SK-N-MC (cell line): ENCODE results near the gene ULK3.

ENCODE experiments used
- EZH2 ChIP-seq: fragments of 200-600 bp; sonication (generic); IDR thresholded peaks from one replicate; pipeline ENCODE4 v1.6.1; 2017; ENCODE audit warnings: antibody characterized with exemption
- POLR2AphosphoS5 ChIP-seq: IDR thresholded peaks from 2 replicates; pipeline ENCODE4 v1.6.1; 2012; ENCODE audit warnings: mild to moderate bottlenecking, low read depth, low read length, borderline replicate concordance

DNA sequence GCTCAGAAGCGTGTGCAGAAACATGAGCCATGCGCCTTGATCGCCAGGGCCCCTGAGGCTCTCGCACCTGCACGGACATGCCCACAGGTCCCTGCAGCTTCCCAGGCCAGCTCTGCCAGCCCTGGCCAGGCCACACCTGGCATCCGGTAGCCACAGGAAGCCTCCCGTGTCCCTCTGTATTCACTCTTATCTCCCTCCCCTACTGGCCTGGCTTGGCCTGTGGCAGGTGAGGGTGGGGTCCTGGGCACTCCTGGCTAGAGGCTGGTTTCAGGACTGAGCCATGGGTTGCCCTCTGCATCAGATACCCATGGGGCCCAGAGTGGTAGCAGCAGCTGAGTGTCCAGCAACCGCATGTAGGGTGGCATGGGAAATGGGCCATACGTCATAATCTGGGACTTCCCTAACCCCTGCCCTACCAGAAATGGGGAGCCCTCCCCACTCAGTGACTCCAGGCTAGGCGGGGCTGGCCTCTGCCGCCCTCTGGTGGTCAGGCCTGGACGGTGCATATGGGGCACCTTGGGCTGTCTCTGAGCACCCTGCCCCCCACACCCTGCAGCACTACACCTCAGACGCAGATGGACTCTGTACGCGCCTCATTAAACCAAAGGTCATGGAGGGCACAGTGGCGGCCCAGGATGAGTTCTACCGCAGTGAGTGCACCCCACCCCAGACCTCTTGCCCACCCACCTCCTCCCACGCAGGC is 42.9 kb downstream of the ULK3 start:
- TF ChIP-seq POLR2AphosphoS5 (no peak), EZH2 (no peak)
